ENCODE results near the gene CNOT4. TPM values are rescaled to one million over a fixed set of nuclear protein-coding genes. Genes with fewer than 3 reads are reported as not detected.

The CNOT4 gene
- total and polyA plus RNA-seq, 10 of the 15 experiments (the other 5 are each of a cell fraction or from before 2014, with no cell fraction given), result 9.4 to 29.6 (median 16.6) TPM

DNA sequence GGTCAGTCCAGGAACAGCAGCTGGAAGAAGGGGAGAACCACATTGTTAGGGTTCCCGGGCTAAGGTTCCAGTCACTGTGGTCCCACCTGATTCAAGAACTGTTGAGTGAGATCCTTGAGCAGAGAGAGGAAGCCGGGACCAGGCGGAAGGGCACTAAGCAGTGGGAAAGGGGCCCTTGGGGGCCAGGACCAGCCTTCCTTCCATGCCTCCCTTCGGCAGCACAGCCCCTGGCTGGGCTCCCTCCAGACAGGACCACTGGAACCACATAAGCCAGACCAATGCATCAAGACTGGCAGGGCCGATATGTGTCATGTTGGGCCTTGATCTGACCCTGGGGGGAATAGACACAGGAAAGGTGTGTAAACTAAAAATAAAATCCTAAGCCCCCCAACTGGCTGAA lies 172.4 kb downstream of the CNOT4 start:
- no TSS peak for BruUV-seq (replicated peaks)
- H3K4me2 ChIP-seq (ENCODE audit: control insufficient read depth, insufficient read depth), result no peak overlapping the region
- H3K36me3 ChIP-seq (ENCODE audit: control insufficient read depth in 2 of 2, insufficient read depth in 2 of 2, low read length in 1 of 2), result no peaks in the 10 kb centered on the region
- no peaks in the 10 kb centered on the region for H3K4me1 ChIP-seq (ENCODE audit: control insufficient read depth, insufficient read depth, low read length)
- no peak for TF ChIP-seq SIN3A (IDR thresholded peaks at IDR 0.05; ENCODE audit: low read depth, low read length)
- no peak for TF ChIP-seq ASH2L (IDR thresholded peaks at IDR 0.05; ENCODE audit: borderline replicate concordance, low read depth)
- TF ChIP-seq NFXL1 (IDR thresholded peaks at IDR 0.05; ENCODE audit: borderline replicate concordance), result no peak
- TF ChIP-seq NR2C1 (IDR thresholded peaks at IDR 0.05), result no peak
- no peak for TF ChIP-seq BACH1 (IDR thresholded peaks at IDR 0.05; ENCODE audit: borderline replicate concordance)
- TF ChIP-seq MXI1 (IDR thresholded peaks at IDR 0.05; ENCODE audit: low read depth, low read length), result no peak
- TF ChIP-seq ETV6 (conservative IDR thresholded peaks at IDR 0.05 in 1 of 2, IDR thresholded peaks at IDR 0.05 in 1 of 2; ENCODE audit: borderline replicate concordance in 1 of 2, low read depth in 1 of 2), result no peak
- no peak for TF ChIP-seq EED (IDR thresholded peaks at IDR 0.05; ENCODE audit: low read depth)
- TF ChIP-seq HCFC1 (IDR thresholded peaks at IDR 0.05; ENCODE audit: low read length), result no peak
- TF ChIP-seq CBX3 (IDR thresholded peaks at IDR 0.05; ENCODE audit: borderline replicate concordance, low read depth), result no peak
- TF ChIP-seq KAT2A (conservative IDR thresholded peaks at IDR 0.05; ENCODE audit: control insufficient read depth, low read depth, low read length), result no peak
- no peak for TF ChIP-seq TBL1XR1 (IDR thresholded peaks at IDR 0.05; ENCODE audit: low read depth, low read length)
- TF ChIP-seq CBFB (IDR thresholded peaks at IDR 0.05; ENCODE audit: low read depth), result no peak
- TF ChIP-seq ZNF207 (IDR thresholded peaks at IDR 0.05; ENCODE audit: borderline replicate concordance), result no peak
- TF ChIP-seq SUPT20H (IDR thresholded peaks at IDR 0.05; ENCODE audit: borderline replicate concordance, control insufficient read depth, low read depth, low read length), result no peak
- no peak for TF ChIP-seq NKRF (conservative IDR thresholded peaks at IDR 0.05)
- no peak for TF ChIP-seq POLR2AphosphoS5 (IDR thresholded peaks at IDR 0.05; ENCODE audit: low read length)
- no peak for TF ChIP-seq TCF7 (IDR thresholded peaks at IDR 0.05; ENCODE audit: borderline replicate concordance)
- no peak for TF ChIP-seq TCF12 (IDR thresholded peaks at IDR 0.05; ENCODE audit: low read depth, low read length)
- in situ Hi-C loops (cut with MboI), result no loop called here
- FAIRE-seq (no peak), DNase-seq (ENCODE audit: low read depth, low spot score) (no peak), ATAC-seq (no peak)
- intact Hi-C loops (cut with micrococcal nuclease; ENCODE audit: unreplicated experiment), result no loop called here
- no peak overlapping the region for H3K9ac ChIP-seq (ENCODE audit: control insufficient read depth, insufficient read depth, low read length)
- ChIA-PET RAD21 (ENCODE audit: unreplicated experiment) (no interaction called here), POLR2A (no interaction called here), SMC1A (ENCODE audit: uncharacterized antibody, unreplicated experiment) (interaction anchor here (4.0 kb wide), 1 partner anchor 58 kb away, joined by 47 read pairs; no protein-coding TSS in a partner anchor), CTCF (interaction anchor here (3.7 kb wide), 1 partner anchor 57 kb away, joined by 12 read pairs; no protein-coding TSS in a partner anchor)
- no peak overlapping the region for H3K4me3 ChIP-seq
- no peaks in the 10 kb centered on the region for H4K20me1 ChIP-seq (ENCODE audit: control insufficient read depth, insufficient read depth)
- H3K27me3 ChIP-seq (replicated peaks in 1 of 2; ENCODE audit: control insufficient read depth in 2 of 2, insufficient read depth in 2 of 2, low read length in 1 of 2), result no peaks in the 10 kb centered on the region; a peak in 2 of 4 replicates
- H3K9me3 ChIP-seq (replicated peaks; ENCODE audit: control insufficient read depth, insufficient read depth, low read length), result no peaks in the 10 kb centered on the region; the same call in 2 of the 3 replicates
- no peak overlapping the region for H2AFZ ChIP-seq (ENCODE audit: control insufficient read depth, low read depth, low read length)
- WGBS (ENCODE audit: insufficient coverage, insufficient replicate concordance, low lambda C conversion rate, missing lambda C conversion rate), result 18% methylated on average over 5 of the region's 5 CpGs
- H3K79me2 ChIP-seq (ENCODE audit: control insufficient read depth, insufficient read depth, low read length), result no peaks in the 10 kb centered on the region
- H3K27ac ChIP-seq (ENCODE audit: control insufficient read depth, insufficient read depth), result no peak overlapping the region

Data from GM12878 (cell line).